ENCODE data around the gene LRGUK. TPM values are rescaled to one million over a fixed set of nuclear protein-coding genes. Genes with fewer than 3 reads are reported as not detected.

LRGUK gene
- polyA plus RNA-seq, 1 experiment = 0.07 TPM

GRCh38 chr7:134098072-134098471, 29.1 kb upstream of the LRGUK start:
- ChIA-PET POLR2A (no interaction called here), CTCF (no interaction called here)
- Histone ChIP-seq H3K9me3 (ENCODE audit: control insufficient read depth, insufficient read depth, low read length) (no peaks in the 10 kb centered on the region), H3K27me3 (ENCODE audit: control insufficient read depth, insufficient read depth, low read length) (no peaks in the 10 kb centered on the region), H3K27ac (ENCODE audit: low read depth, low read length) (no peak overlapping the region), H3K4me3 (ENCODE audit: low read depth, low read length) (no peak overlapping the region)
- DNase-seq (ENCODE audit: low read depth, low spot score) = no peak
- TF ChIP-seq CTCF (IDR thresholded peaks at IDR 0.05; ENCODE audit: low read depth, low read length) = no peak

- DNase-seq (ENCODE audit: low read depth, low spot score) = no peak
- ChIA-PET POLR2A (no interaction called here), CTCF (no interaction called here)
- Histone ChIP-seq H3K9me3 (ENCODE audit: control insufficient read depth, insufficient read depth, low read length) (no peaks in the 10 kb centered on the region), H3K27me3 (ENCODE audit: control insufficient read depth, insufficient read depth, low read length) (no peaks in the 10 kb centered on the region), H3K4me3 (ENCODE audit: low read depth, low read length) (no peak overlapping the region), H3K27ac (ENCODE audit: low read depth, low read length) (no peak overlapping the region)
- no peak for TF ChIP-seq CTCF (IDR thresholded peaks at IDR 0.05; ENCODE audit: low read depth, low read length)
Measured at GRCh38 chr7:134101716-134102115, 25.4 kb upstream of the LRGUK start.

- TF ChIP-seq CTCF (IDR thresholded peaks at IDR 0.05; ENCODE audit: low read depth, low read length) = no peak
- Histone ChIP-seq H3K9me3 (ENCODE audit: control insufficient read depth, insufficient read depth, low read length) (no peaks in the 10 kb centered on the region), H3K4me3 (ENCODE audit: low read depth, low read length) (no peak overlapping the region), H3K27ac (ENCODE audit: low read depth, low read length) (no peak overlapping the region), H3K27me3 (ENCODE audit: control insufficient read depth, insufficient read depth, low read length) (no peaks in the 10 kb centered on the region)
- POLR2A ChIA-PET = no interaction called here
- no peak for DNase-seq (ENCODE audit: low read depth, low spot score)
- CTCF ChIA-PET = no interaction called here
Measured at GRCh38 chr7:134104166-134104565, 23.0 kb upstream of the LRGUK start.

DNA sequence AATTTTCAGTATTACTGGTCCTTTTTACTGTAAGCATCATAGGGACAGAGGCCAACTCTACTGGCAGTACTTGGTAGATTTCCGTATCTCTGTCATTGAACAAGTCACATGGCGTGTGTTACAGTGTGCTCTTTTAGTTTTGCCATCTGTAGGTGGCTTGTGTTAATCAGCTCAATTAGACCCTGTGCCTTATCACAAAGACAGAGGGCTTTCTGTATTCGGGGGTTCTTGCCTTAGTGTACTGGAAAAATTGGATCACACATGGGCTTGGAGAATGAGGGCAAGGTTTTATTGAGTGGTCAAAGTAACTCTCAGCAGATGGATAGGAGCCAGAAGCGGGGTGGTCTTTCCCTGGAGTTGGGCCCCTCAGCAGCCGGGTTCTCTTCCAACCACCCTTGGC, 21.3 kb upstream of the LRGUK start:
- Histone ChIP-seq H3K27ac (ENCODE audit: low read depth, low read length) (no peak overlapping the region), H3K9me3 (ENCODE audit: control insufficient read depth, insufficient read depth, low read length) (no peaks in the 10 kb centered on the region), H3K27me3 (ENCODE audit: control insufficient read depth, insufficient read depth, low read length) (no peaks in the 10 kb centered on the region), H3K4me3 (ENCODE audit: low read depth, low read length) (no peak overlapping the region)
- POLR2A ChIA-PET = no interaction called here
- TF ChIP-seq CTCF (IDR thresholded peaks at IDR 0.05; ENCODE audit: low read depth, low read length) = no peak
- DNase-seq (ENCODE audit: low read depth, low spot score) = no peak
- CTCF ChIA-PET = no interaction called here

- Histone ChIP-seq H3K27me3 (ENCODE audit: control insufficient read depth, insufficient read depth, low read length) (no peaks in the 10 kb centered on the region), H3K27ac (ENCODE audit: low read depth, low read length) (no peak overlapping the region), H3K9me3 (ENCODE audit: control insufficient read depth, insufficient read depth, low read length) (no peaks in the 10 kb centered on the region), H3K4me3 (ENCODE audit: low read depth, low read length) (no peak overlapping the region)
- POLR2A ChIA-PET = no interaction called here
- CTCF ChIA-PET = interaction anchor here (0.7 to 1.8 kb wide), 3 partner anchors 18 to 312 kb away, joined by 3 to 4 read pairs (median 4); partner anchors contain the start of gene LRGUK
- no peak for TF ChIP-seq CTCF (IDR thresholded peaks at IDR 0.05; ENCODE audit: low read depth, low read length)
- DNase-seq (ENCODE audit: low read depth, low spot score) = no peak
Measured at GRCh38 chr7:134108802-134109201, 18.3 kb upstream of the LRGUK start.

Measured in AG04450 (cell line).